Measurements from ENCODE around the gene MLH3. TPM values are rescaled to one million over a fixed set of nuclear protein-coding genes. Genes with fewer than 3 reads are reported as not detected.

The MLH3 gene
- total RNA-seq, 4 donors from 2014 or later, result 10.4 to 21.7 (median 17.4) TPM

GRCh38 chr14:75088566-75089373 is 37.5 kb upstream of the MLH3 start:
- in situ Hi-C loops (cut with MboI; ENCODE audit: low sequenced_read_pairs in 4 of 4) (loop anchor here (10.0 to 25.0 kb wide), 2 partner anchors 151 to 174 kb away; no protein-coding TSS in a partner anchor), intact Hi-C loops (cut with DNase I; ENCODE audit: low total_unique reads) (loop anchor here (2.0 to 5.0 kb wide), 3 partner anchors 41 to 174 kb away; partner anchors contain the start of gene EIF2B2)
- H3K9me3 ChIP-seq, result no peaks in the 10 kb centered on the region
- H3K27ac ChIP-seq, result no peak overlapping the region
- H3K4me1 ChIP-seq, result peaks cover 0 to 13% of the 10 kb centered on the region in 2 donors
- H3K4me3 ChIP-seq, result no peak overlapping the region
- ATAC-seq, result peak; percentile 44 to 58
- H3K36me3 ChIP-seq, result peaks cover 0 to 75% of the 10 kb centered on the region in 2 donors
- peak in 1 of 2 donors; percentile 9 for DNase-seq
- no peaks in the 10 kb centered on the region for H3K27me3 ChIP-seq
- TF ChIP-seq POLR2A (IDR thresholded peaks at IDR 0.05) (no peak), CTCF (IDR thresholded peaks at IDR 0.05 in 4 of 5, conservative IDR thresholded peaks at IDR 0.05 in 1 of 5) (peak; percentile 72 to 83 (median 77))

- H3K36me3 ChIP-seq, result peaks cover 0 to 77% of the 10 kb centered on the region in 2 donors
- H3K4me1 ChIP-seq, result peaks cover 0 to 13% of the 10 kb centered on the region in 2 donors
- no peak overlapping the region for H3K4me3 ChIP-seq
- intact Hi-C loops (cut with DNase I; ENCODE audit: low total_unique reads) (loop anchor here (2.0 to 5.0 kb wide), 3 partner anchors 41 to 173 kb away; partner anchors contain the start of gene EIF2B2), in situ Hi-C loops (cut with MboI; ENCODE audit: low sequenced_read_pairs in 4 of 4) (loop anchor here (10.0 to 25.0 kb wide), 2 partner anchors 151 to 173 kb away; no protein-coding TSS in a partner anchor)
- no peaks in the 10 kb centered on the region for H3K9me3 ChIP-seq
- DNase-seq, result no peak
- TF ChIP-seq CTCF (IDR thresholded peaks at IDR 0.05 in 4 of 5, conservative IDR thresholded peaks at IDR 0.05 in 1 of 5) (no peak), POLR2A (IDR thresholded peaks at IDR 0.05) (no peak)
- H3K27ac ChIP-seq, result no peak overlapping the region
- ATAC-seq, result no peak
- no peaks in the 10 kb centered on the region for H3K27me3 ChIP-seq
Measured at GRCh38 chr14:75088153-75088552, 36.9 kb upstream of the MLH3 start.

GRCh38 chr14:75084513-75084912 is 33.2 kb upstream of the MLH3 start:
- peak overlapping the region in 3 of 4 donors; percentile 20 to 44 (median 41) for H3K27ac ChIP-seq
- ATAC-seq, result peak in 1 of 2 donors; percentile 76

GRCh38 chr14:75083271-75083670 is 32.0 kb upstream of the MLH3 start:
- intact Hi-C loops (cut with DNase I; ENCODE audit: low total_unique reads), result no loop called here
- in situ Hi-C loops (cut with MboI; ENCODE audit: low sequenced_read_pairs in 4 of 4), result loop anchor here (10.0 to 25.0 kb wide), 2 partner anchors 146 to 168 kb away; no protein-coding TSS in a partner anchor
- Histone ChIP-seq H3K36me3 (peaks cover 0 to 51% of the 10 kb centered on the region in 2 donors), H3K9me3 (no peaks in the 10 kb centered on the region), H3K27me3 (no peaks in the 10 kb centered on the region), H3K4me1 (peaks cover 0 to 19% of the 10 kb centered on the region in 2 donors), H3K4me3 (no peak overlapping the region), H3K27ac (no peak overlapping the region)
- no peak for ATAC-seq
- no peak for DNase-seq
- TF ChIP-seq CTCF (IDR thresholded peaks at IDR 0.05 in 4 of 5, conservative IDR thresholded peaks at IDR 0.05 in 1 of 5) (no peak), POLR2A (IDR thresholded peaks at IDR 0.05) (no peak)

More at GRCh38 chr14:75084513-75084912, 33.2 kb upstream of the MLH3 start:
- in situ Hi-C loops (cut with MboI; ENCODE audit: low sequenced_read_pairs in 4 of 4), result loop anchor here (10.0 to 25.0 kb wide), 2 partner anchors 147 to 170 kb away; no protein-coding TSS in a partner anchor
- intact Hi-C loops (cut with DNase I; ENCODE audit: low total_unique reads), result loop anchor here (1.0 kb wide), 1 partner anchor 138 kb away; no protein-coding TSS in a partner anchor
- Histone ChIP-seq H3K27me3 (no peaks in the 10 kb centered on the region), H3K36me3 (peaks cover 0 to 53% of the 10 kb centered on the region in 2 donors), H3K4me3 (no peak overlapping the region), H3K9me3 (no peaks in the 10 kb centered on the region), H3K4me1 (peaks cover 0 to 19% of the 10 kb centered on the region in 2 donors)
- TF ChIP-seq CTCF (IDR thresholded peaks at IDR 0.05 in 4 of 5, conservative IDR thresholded peaks at IDR 0.05 in 1 of 5) (peak in 3 of 5 experiments; percentile 11 to 31 (median 19)), POLR2A (IDR thresholded peaks at IDR 0.05) (no peak)
- DNase-seq, result no peak
